ENCODE data around the gene PARD6A.
"Not testable (repeated sequence)": the region's sequence is repeated elsewhere in the genome, so short reads cannot be mapped to it uniquely, and the experiment has no call there.

PARD6A gene

GRCh38 chr16:67685388-67686112 lies 24.8 kb downstream of the PARD6A start:
- DNase-seq (ENCODE audit: low read depth), result no peak

GRCh38 chr16:67693517-67694285 lies 32.9 kb downstream of the PARD6A start:
- not testable (repeated sequence) for DNase-seq (ENCODE audit: low read depth)

GRCh38 chr16:67694611-67695010 lies 33.9 kb downstream of the PARD6A start:
- DNase-seq (ENCODE audit: low read depth), result no peak

GRCh38 chr16:67697422-67698185 lies 36.8 kb downstream of the PARD6A start:
- DNase-seq (ENCODE audit: low read depth), result no peak

GRCh38 chr16:67699265-67699664 lies 38.5 kb downstream of the PARD6A start:
- DNase-seq (ENCODE audit: low read depth), result no peak

- DNase-seq (ENCODE audit: low read depth), result no peak
These were observed 40.7 kb downstream of the PARD6A start for GRCh38 chr16:67701420-67701819.

GRCh38 chr16:67702130-67702529 lies 41.4 kb downstream of the PARD6A start:
- DNase-seq (ENCODE audit: low read depth), result no peak

- DNase-seq (ENCODE audit: low read depth), result no peak
These were observed 42.9 kb downstream of the PARD6A start for GRCh38 chr16:67703626-67704025.

- DNase-seq (ENCODE audit: low read depth), result no peak
These were observed 43.4 kb downstream of the PARD6A start for GRCh38 chr16:67704110-67704509.

- no peak for DNase-seq (ENCODE audit: low read depth)
These were observed 46.5 kb downstream of the PARD6A start for GRCh38 chr16:67707210-67707609.

GRCh38 chr16:67707790-67708189 lies 47.0 kb downstream of the PARD6A start:
- DNase-seq (ENCODE audit: low read depth), result no peak

GRCh38 chr16:67708368-67708771 lies 47.6 kb downstream of the PARD6A start:
- no peak for DNase-seq (ENCODE audit: low read depth)

GRCh38 chr16:67709050-67709449 lies 48.3 kb downstream of the PARD6A start:
- no peak for DNase-seq (ENCODE audit: low read depth)

- DNase-seq (ENCODE audit: low read depth), result no peak
These were observed 49.8 kb downstream of the PARD6A start for GRCh38 chr16:67710607-67711006.
